Activated gamma-delta T cell treated with anti-CD3 and anti-CD28 coated beads, Interleukin-2, amount 50 U/mL, for 16 hours (primary cell): ENCODE data around the gene UBE2L5.

Experiments
- DNase-seq: peaks from one replicate; pipeline ENCODE4 v3.0.0-alpha.2; 2020; ENCODE audit warnings: low read depth

The UBE2L5 gene

GRCh38 chr13:30477346-30478195 is 55.3 kb downstream of the UBE2L5 start:
- DNase-seq = no peak
